Measurements from ENCODE around the gene INPP5A.
"Not testable (repeated sequence)": the region's sequence is repeated elsewhere in the genome, so short reads cannot be mapped to it uniquely, and the experiment has no call there.

Gene INPP5A

GRCh38 chr10:132808383-132809231 is 271.0 kb downstream of the INPP5A start:
- no peak for DNase-seq

- no peak for DNase-seq
Measured at GRCh38 chr10:132809232-132810140, 271.9 kb downstream of the INPP5A start.

GRCh38 chr10:132810141-132810806 is 272.7 kb downstream of the INPP5A start:
- DNase-seq: no peak

- DNase-seq: no peak
Measured at GRCh38 chr10:132810807-132811700, 273.5 kb downstream of the INPP5A start.

- no peak for DNase-seq
Measured at GRCh38 chr10:132811891-132812481, 274.4 kb downstream of the INPP5A start.

GRCh38 chr10:132812520-132812919 is 274.9 kb downstream of the INPP5A start:
- DNase-seq: no peak

- DNase-seq: no peak
Measured at GRCh38 chr10:132813001-132813401, 275.4 kb downstream of the INPP5A start.

GRCh38 chr10:132813560-132814468 is 276.2 kb downstream of the INPP5A start:
- no peak for DNase-seq

GRCh38 chr10:132814469-132814856 is 276.9 kb downstream of the INPP5A start:
- no peak for DNase-seq

GRCh38 chr10:132815168-132815857 is 277.7 kb downstream of the INPP5A start:
- DNase-seq: no peak

GRCh38 chr10:132816718-132817117 is 279.1 kb downstream of the INPP5A start:
- no peak for DNase-seq

- no peak for DNase-seq
Measured at GRCh38 chr10:132817701-132818211, 280.2 kb downstream of the INPP5A start.

- no peak for DNase-seq
Measured at GRCh38 chr10:132820056-132820455, 282.5 kb downstream of the INPP5A start.

GRCh38 chr10:132825783-132826523 is 288.4 kb downstream of the INPP5A start:
- DNase-seq: not testable (repeated sequence)

GRCh38 chr10:132826524-132827422 is 289.2 kb downstream of the INPP5A start:
- DNase-seq: no peak

GRCh38 chr10:132827423-132827789 is 289.8 kb downstream of the INPP5A start:
- no peak for DNase-seq

All from nucleus accumbens (tissue), 56 donors.